HG03469 (cell line): ENCODE data around the gene NKTR.

ENCODE experiments used
- ATAC-seq: cut with Tn5 transposase; IDR thresholded peaks from one replicate; pipeline ENCODE4 v1.9.1; 2021; ENCODE audit warnings: mild to moderate bottlenecking, moderate library complexity, moderate number of reproducible peaks; ENCODE audit not compliant: unreplicated experiment

NKTR gene

GRCh38 chr3:42660131-42660715 is 59.7 kb downstream of the NKTR start:
- no peak for ATAC-seq

- ATAC-seq = no peak
Observed at GRCh38 chr3:42660898-42661297, 60.4 kb downstream of the NKTR start.

GRCh38 chr3:42661593-42662022 is 61.1 kb downstream of the NKTR start:
- ATAC-seq = no peak

- no peak for ATAC-seq
Observed at GRCh38 chr3:42662037-42662812, 61.7 kb downstream of the NKTR start.

- no peak for ATAC-seq
Observed at GRCh38 chr3:42662813-42663535, 62.5 kb downstream of the NKTR start.

- no peak for ATAC-seq
Observed at GRCh38 chr3:42663581-42664437, 63.3 kb downstream of the NKTR start.

- no peak for ATAC-seq
Observed at GRCh38 chr3:42664438-42664803, 63.9 kb downstream of the NKTR start.

GRCh38 chr3:42665050-42665878 is 64.8 kb downstream of the NKTR start:
- ATAC-seq = no peak

- no peak for ATAC-seq
Observed at GRCh38 chr3:42666022-42666421, 65.5 kb downstream of the NKTR start.

- no peak for ATAC-seq
Observed at GRCh38 chr3:42666577-42666998, 66.1 kb downstream of the NKTR start.

- ATAC-seq = no peak
Observed at GRCh38 chr3:42667096-42667522, 66.6 kb downstream of the NKTR start.

GRCh38 chr3:42667523-42668412 is 67.3 kb downstream of the NKTR start:
- ATAC-seq = no peak

GRCh38 chr3:42668413-42668760 is 67.9 kb downstream of the NKTR start:
- ATAC-seq = no peak

- no peak for ATAC-seq
Observed at GRCh38 chr3:42668793-42669217, 68.3 kb downstream of the NKTR start.

GRCh38 chr3:42670051-42670576 is 69.6 kb downstream of the NKTR start:
- ATAC-seq = no peak

GRCh38 chr3:42670670-42671069 is 70.2 kb downstream of the NKTR start:
- no peak for ATAC-seq

- ATAC-seq = no peak
Observed at GRCh38 chr3:42672515-42672914, 72.0 kb downstream of the NKTR start.

GRCh38 chr3:42673082-42673481 is 72.6 kb downstream of the NKTR start:
- no peak for ATAC-seq

GRCh38 chr3:42674146-42674545 is 73.7 kb downstream of the NKTR start:
- no peak for ATAC-seq
